ENCODE results near the gene B4GALT3. TPM values are rescaled to one million over a fixed set of nuclear protein-coding genes. Genes with fewer than 3 reads are reported as not detected.

B4GALT3 gene
- total and polyA plus RNA-seq, 12 donors, result 21.9 to 38.8 (median 29.8) TPM

- Histone ChIP-seq H3K4me1 (replicated peaks in 1 of 2) (peaks cover 15 to 31% of the 10 kb centered on the region in 2 donors), H3K27ac (no peak overlapping the region), H3K36me3 (replicated peaks in 1 of 2) (peaks cover 0 to 73% of the 10 kb centered on the region in 2 donors), H3K9me3 (replicated peaks in 1 of 3) (no peaks in the 10 kb centered on the region), H3K27me3 (no peaks in the 10 kb centered on the region), H3K4me3 (no peak overlapping the region)
- 57 to 69% (median 65%) methylated on average over 5 of the region's 5 CpGs for WGBS, 4 donors
- TF ChIP-seq CTCF (IDR thresholded peaks at IDR 0.05) (no peak), POLR2A (IDR thresholded peaks at IDR 0.05) (no peak)
- intact Hi-C loops (cut with DNase I), result no loop called here
- no peak for DNase-seq
These were observed 6.1 kb downstream of the B4GALT3 start for GRCh38 chr1:161171191-161171590.

DNA sequence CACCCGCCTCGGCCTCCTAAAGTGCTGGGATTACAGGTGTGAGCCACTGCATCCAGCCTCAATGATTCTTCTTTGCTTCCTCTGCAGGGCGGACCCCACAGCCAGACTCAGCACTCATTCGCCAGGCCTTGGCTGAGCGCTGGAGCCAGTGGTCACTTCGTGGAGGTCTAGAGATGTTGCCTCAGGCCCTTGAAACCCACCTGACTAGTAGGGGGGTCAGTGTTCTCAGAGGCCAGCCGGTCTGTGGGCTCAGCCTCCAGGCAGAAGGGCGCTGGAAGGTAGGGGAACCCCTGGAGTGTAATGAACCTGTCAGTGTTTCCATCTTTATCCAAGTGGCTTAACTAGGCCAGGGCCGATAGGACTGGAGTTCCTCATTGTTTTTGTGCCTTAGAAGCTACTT is 8.4 kb downstream of the B4GALT3 start:
- no peak overlapping the region for H3K27ac ChIP-seq
- peaks cover 21 to 32% of the 10 kb centered on the region in 2 donors for H3K4me1 ChIP-seq (replicated peaks in 1 of 2)
- 86 to 95% (median 93%) methylated on average over 4 to 9 of the region's 9 CpGs for WGBS, 4 donors
- H3K9me3 ChIP-seq (replicated peaks in 1 of 3), result no peaks in the 10 kb centered on the region
- peaks cover 0 to 58% of the 10 kb centered on the region in 2 donors for H3K36me3 ChIP-seq (replicated peaks in 1 of 2)
- no peak for DNase-seq
- TF ChIP-seq POLR2A (IDR thresholded peaks at IDR 0.05) (no peak), CTCF (IDR thresholded peaks at IDR 0.05) (no peak)
- H3K4me3 ChIP-seq, result no peak overlapping the region
- no peaks in the 10 kb centered on the region for H3K27me3 ChIP-seq
- intact Hi-C loops (cut with DNase I), result no loop called here

- Histone ChIP-seq H3K27ac (peak overlapping the region in 3 of 5 donors; percentile 32 to 81 (median 77)), H3K4me3 (peak overlapping the region in 3 of 4 donors; percentile 54 to 80 (median 56)), H3K4me1 (replicated peaks in 1 of 2) (peaks cover 12 to 20% of the 10 kb centered on the region in 2 donors), H3K27me3 (no peaks in the 10 kb centered on the region), H3K36me3 (replicated peaks in 1 of 2) (peaks cover 0 to 58% of the 10 kb centered on the region in 2 donors), H3K9me3 (replicated peaks in 1 of 3) (no peaks in the 10 kb centered on the region)
- 8 to 12% (median 9%) methylated on average over 26 to 33 of the region's 33 CpGs for WGBS, 4 donors
- no peak for TF ChIP-seq CTCF (IDR thresholded peaks at IDR 0.05)
- no peak for TF ChIP-seq POLR2A (IDR thresholded peaks at IDR 0.05)
- DNase-seq, result no peak
- intact Hi-C loops (cut with DNase I), result no loop called here
These were observed 10.4 kb downstream of the B4GALT3 start for GRCh38 chr1:161166669-161167548.

DNA sequence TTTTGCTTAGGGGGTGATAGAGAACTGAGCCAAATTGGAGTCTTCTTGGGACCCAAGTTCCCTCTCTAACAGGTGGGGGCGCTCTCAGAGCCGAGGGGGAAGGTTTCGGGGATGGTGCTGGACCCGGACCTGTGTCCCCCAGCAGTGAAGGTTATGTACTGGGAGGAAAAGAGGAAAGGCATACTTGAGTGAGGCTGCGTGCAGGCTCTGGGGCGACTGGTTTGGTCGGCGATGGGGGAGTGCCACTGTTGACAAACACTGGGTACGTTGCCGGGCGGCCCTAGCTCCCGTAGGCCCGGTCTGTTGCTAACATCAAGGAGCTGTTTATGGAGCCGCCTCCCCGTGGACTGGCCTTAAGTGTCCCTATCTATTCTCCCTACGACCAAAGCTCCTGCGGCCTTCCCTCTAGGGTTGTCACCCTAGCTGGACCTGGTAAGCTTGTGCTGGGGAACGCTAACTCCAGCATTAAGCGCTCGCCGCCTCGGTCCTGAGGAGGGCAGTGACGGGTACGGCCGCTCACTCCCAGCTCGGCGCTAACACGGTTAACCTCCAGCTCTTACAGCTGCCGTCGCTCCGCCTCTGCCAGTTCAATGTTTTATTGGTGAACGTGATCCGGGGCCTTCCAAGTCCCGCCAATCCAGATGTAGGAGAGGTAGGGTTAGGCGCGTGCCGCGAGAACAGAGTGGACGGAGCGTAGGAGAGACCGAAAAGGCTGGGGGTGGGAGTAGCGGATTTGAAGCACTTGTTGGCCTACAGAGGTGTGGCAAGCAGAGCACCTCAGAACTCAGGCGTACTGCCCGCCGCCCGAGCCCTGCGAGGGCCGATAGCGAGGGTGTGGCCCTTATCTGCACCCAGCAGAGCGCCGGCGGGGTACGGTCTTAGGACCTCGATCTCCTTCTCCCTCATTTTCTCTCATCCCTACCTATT is 11.3 kb downstream of the B4GALT3 start, which contains the start of gene PPOX:
PPOX (plus strand) TSS at position 685 of the 927 bp plus-strand sequence. CDS start 422 bp downstream, outside the sequence.
- intact Hi-C loops (cut with DNase I), result no loop called here
- Histone ChIP-seq H3K36me3 (replicated peaks in 1 of 2) (peaks cover 0 to 52% of the 10 kb centered on the region in 2 donors), H3K4me3 (peak within 1 kb of the TSS in 3 of 4 donors; percentile 54 to 80 (median 56)), H3K4me1 (replicated peaks in 1 of 2) (peaks cover 12 to 23% of the 10 kb centered on the region in 2 donors), H3K27me3 (no peaks in the 10 kb centered on the region), H3K27ac (peak within 1 kb of the TSS; percentile 6 to 81 (median 77)), H3K9me3 (replicated peaks in 1 of 3) (no peaks in the 10 kb centered on the region)
- 0 to 2% (median 0%) methylated on average over 42 to 54 of the region's 54 CpGs for WGBS, 4 donors
- TF ChIP-seq POLR2A (IDR thresholded peaks at IDR 0.05) (peak in 1 of 2 donors; percentile 78), CTCF (IDR thresholded peaks at IDR 0.05) (peak; percentile 9 to 44 (median 34))
- DNase-seq, result peak; percentile 93 to 99 (median 98)
